Activated T-cell treated with anti-CD3 and anti-CD28 coated beads for 24 hours (primary cell): ENCODE data around the gene CBL.

Experiments
- DNase-seq: peaks from one replicate; pipeline ENCODE4 v3.0.0-alpha.2; 2020; ENCODE audit warnings: low read depth

Gene CBL

DNA sequence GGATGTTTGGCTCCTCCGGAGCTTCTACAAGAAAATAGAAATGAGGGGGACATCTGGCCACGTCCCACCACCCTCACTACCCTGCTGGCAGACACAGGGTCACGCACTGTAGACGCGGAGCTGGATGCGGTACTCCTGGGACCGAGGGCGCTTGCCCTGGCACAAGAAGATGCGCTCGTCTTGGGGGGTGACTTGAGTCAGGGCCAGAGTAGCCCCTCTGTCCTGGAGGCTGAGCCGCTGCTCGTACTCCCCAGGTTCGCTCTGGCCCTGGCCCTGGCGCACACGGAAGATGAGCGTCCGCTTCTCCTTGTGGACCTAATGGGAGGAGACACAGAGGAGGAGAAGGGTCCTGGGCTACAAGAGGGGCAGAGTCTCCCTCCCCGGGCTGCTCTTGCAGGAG is 108.6 kb downstream of the CBL start:
- DNase-seq, result no peak

DNA sequence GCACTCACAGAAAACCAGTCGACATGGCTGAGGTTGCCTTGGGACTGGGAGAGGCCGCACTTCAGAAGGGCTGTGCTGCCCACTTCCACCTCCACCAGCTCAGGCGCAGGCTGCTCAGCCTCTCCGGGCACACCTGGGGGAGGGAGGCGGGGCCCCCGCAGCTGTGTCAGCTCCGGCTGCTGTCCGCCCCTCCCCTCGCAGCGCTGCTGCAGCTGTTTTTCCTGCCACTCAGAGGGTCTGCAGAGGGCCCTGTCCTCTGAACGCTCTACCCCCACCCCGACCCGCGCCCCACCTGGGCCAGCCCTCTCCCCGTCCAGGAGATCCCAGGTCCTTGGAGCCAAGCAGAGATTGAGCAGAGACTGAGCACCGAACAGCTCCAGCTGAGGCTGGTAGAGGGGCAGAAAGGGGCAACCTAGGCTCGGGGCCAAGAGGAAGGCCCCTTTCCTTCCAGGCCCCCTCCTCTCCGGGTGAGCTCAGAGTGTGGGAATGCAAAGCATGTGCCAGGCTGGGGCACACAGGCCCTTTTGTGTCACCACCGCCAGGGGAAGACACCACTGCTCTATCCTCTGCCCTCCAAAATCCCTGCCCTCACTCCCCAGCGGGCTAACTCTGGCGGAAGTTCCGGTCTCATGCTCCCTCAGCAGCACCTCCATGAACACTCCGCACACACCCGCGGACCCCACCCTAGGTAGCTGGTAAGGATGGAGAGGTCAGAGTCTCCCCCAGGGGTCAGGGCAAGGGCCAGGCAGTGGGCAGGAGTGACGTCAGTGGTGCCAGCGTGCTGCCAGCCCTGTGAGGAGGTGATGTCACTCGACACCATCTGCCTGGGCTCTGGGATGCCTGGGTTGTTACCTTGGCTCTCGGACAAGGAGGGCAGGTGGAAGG is 109.2 kb downstream of the CBL start:
- DNase-seq, result no peak

DNA sequence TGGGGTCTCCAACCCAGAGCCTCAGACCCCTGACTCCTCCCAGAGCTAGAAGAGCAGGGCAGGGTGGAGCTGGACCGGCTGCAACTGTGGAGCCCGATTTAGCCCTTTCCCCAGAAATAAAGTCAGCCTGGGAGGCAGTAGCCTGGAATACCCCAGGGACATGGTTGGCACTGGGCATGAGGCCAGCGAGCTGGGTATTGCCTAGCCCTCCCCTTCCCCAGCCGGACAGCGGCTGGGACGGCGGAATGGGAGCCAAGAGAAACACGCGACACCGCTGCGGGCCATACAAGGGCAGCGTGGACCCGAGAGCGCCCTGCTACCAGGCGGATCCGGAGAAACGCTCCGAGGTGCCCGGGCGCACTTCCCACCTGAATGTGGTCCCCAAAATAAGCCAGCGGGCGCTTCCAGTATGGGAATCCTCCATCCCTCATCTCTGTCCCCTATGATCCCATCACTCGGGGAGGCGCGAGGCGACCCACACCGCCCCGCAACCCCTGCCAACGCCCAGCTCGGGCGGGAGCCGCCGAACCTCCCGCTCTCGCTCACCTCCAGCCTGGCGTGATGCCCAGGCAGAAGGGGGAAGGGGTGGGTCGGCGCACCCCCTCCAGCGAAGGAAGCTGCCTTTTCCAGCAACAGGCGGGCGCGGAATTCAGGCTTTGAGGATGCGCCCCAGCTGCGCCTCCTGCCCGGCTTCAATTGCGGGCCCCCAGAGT is 110.0 kb downstream of the CBL start:
- no peak for DNase-seq

DNA sequence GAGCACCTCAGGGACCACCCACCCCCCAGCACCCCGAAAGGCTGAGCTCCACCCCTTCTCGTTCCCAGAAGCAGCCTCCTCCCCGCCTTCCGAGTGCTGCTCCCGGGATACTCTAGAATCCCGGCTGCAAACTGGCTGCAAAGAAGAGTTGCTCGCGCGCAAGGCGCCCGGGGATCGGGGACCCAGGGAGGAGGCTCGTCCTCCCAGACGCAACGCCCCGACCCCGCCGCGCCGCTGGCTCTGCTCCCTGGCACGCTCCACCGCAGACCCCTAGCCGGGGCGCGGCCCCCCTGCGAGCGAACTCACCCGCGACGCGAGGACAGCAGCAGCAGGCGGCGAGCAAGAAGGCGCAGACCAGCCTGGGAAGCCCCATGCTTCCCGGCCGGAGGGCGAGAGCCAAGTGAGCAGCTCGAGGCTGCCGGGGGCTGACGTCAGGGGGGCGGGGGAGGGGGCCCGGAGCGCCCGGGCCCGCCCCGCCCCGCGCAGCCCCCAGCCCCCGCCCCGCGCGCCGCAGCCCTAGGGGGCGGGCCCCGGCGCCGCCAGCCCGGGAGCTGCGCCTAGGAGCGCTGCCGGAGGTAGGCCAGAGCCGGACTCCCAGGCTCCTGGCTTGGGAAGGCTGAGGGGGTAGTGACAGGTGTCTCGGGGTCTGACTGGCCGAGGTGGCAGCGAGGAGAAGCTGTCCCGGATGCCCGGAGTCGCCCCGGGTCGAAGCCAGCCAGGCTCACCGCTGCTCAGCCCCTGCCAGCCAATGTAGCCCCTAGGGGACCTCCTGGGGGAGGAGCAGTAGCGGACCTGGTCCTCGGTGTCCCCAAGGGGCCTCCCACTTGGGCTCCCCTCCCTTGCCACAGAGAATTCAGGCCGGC is 110.8 kb downstream of the CBL start, which contains the start of gene MCAM:
MCAM (minus strand) TSS at position 402 of the 863 bp plus-strand sequence; CDS start at position 373, 29 bp downstream.
- DNase-seq, result no peak

DNA sequence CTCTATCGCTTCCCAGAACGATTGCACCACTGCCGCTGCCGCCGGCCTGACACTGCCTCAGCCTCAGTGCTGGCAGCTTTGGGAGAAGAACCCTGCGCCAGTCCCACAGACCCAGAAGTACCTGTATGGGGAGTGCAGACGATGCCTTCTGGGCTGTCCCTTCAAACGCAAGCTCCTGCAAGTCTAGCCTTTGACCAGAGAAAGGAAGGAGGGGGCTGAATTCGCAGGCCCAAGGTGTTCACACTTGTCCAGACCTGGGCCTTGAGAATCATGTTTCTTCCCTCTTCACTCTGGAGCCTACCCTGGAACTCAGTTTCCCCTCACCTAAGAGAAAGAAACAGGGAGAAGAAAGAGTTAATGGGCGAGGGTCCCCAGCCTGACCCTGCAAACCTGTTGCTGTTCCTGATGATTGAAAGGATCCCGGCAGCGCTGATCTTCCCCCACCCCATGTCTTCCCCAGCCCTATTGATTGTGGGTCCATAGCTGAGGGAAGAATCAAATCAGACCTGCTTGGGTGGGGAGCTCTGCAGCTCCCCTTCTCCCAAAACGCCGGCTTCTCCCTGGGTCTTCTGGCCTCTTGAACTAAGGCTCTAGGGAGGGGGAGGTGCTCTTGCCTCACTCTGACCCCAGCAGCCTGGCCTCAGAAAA is 111.6 kb downstream of the CBL start:
- no peak for DNase-seq

DNA sequence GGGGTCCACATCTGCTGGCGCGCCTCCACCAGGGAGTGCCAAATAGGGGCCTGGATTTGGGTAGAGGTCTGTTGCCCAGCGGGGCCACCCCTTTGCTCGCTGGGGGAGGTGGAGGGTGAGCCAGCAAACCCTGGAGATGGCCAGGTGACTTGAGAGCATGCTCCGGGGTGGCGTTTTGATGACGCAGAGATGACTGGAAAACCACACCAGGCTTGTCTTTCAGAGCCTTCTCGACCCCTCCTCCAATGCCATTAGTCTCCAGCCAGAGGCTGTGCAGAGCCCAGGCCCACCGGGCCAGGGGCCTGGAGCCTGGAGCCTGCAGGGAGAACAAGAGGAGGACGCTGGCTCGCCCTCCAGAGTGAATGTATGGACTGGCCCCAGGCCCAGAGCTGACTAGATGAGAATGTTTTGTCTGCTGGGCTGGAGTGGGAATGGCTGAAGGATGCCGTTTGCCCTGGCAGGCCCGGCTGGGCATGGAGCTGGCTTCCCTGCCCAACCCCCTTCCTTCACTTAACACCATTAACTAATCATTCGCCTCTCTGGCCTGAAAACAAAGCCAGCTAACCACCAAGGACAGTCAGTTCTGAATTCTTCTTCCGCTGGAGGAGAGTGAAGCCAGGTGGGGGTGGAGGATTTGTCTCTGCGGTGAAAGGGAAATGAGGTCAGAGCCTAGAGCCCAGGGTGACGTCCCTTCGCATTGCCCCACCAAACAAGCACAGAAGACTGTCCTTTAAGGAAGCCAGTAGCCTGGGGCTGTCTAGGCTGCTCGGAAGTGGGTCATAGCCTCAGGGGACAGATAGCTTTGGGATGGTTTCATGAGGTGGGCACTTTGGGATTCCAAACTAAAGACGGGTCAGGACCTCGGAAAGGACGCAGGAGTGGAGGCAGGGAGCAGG is 112.3 kb downstream of the CBL start:
- DNase-seq, result no peak

DNA sequence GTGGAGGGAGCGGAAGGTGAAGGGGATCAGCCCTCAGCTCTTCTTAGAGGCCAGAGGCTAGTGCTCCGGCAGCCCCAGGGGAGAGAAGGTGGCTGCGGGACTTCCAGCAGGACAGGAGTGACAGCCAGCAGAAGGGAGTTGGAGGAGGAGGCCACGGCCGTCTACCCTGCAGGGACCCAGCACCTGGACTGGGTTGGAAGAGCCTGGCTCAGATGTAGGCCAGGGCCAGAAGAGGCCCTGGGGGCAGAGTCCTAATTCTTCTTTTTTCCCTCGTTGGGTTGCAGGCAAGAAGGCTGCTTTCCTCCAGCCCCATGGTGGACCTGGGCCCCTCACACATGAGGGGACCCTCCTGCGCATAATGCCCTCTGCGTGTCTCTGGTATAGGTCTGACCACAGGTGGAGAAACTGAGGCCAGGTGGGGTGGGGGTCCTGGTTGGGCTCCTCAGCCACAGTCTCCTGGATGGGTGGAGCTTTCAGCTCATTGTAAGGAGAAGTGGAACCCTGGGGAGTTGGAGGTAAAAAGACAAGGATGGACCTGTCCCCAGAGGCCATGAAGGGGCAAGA is 113.1 kb downstream of the CBL start:
- no peak for DNase-seq

DNA sequence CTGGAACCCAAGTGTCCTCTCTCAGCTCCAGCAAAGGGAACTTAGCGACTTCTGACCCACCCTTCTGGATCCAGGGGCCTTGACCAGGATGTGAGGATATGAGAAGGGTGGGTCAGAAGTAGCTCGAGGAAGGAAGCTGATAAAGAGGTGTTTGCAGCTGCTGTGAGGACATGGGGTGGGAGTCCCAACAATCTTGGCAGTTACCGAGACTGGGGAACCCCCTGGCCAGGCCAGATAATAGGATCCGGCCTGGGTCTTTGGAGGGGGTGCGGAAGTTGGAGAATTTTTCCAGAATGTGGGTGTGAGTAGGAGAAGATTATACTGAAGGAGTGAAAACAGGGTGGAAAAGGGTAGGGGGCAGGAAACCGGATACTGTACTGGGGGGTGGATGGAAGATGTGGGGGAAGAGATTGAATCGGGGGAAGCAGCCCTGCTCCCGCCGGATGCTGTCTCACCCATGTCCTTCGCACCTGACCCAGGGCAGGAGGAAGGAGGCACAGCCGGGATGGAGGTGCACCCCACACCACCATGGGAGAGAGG is 113.6 kb downstream of the CBL start:
- no peak for DNase-seq

DNA sequence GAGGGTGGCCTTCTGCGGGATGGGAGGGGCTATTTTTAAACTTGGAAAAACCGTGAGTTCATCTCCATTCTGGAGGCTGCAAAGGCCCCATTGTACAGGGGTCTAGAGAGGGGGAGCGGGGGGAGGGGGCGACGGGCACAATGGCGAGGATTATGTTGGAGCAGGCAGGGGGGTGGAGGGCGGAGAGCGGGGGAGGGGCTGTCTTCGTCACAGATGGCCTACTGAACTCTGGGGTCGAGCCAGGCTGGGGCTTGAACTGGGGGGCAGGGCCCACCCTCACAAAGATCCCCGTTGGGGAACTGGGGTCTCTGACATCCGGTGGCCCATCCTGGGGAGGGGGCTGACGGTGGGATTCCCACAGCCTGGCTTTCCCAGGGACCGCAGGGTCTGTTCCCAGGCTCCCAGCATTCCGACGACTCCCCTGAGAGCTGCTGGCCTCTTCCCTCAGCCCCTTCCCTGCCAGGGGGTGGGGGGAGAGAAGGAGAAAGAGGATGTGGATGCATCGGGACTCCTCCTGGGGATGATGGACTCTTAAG is 114.2 kb downstream of the CBL start:
- DNase-seq, result no peak

DNA sequence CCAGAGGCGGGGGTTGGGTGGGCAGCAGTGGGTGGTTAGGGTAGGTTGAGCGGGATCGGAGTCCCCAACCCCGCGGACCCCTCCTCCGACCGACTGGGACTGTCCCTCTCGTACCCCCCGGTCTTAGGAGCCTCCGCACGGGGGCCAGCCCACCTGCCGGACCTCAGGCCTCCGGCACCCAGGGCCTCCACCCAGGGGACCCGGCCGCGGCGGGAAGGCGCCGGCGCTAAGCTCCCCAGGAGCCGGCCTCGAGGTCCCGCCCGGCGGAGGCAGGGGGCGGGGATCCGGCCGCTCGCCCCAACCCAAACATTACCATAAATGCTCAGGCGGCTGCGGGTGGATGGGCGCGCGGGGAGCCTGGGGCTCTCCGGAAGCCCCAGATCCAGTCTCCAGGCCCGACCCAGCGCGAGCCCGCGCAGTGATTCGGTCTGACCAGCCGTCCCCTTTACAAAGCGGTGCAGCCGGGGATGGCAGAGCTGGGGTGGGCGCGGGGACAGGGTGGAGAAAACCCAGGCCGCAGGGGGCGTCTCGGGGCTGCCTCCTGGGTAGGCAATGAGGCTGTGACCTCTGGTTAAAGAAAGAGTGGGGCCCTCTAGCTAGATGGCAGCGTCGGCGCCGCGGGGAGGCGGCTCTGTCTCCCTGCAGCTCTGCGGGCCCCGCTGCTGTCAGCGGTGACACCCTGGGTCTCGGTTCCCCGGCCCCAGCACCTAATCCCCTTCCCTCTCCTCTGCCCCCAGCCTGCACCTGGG is 114.8 kb downstream of the CBL start:
- peak; percentile 30 for DNase-seq

DNA sequence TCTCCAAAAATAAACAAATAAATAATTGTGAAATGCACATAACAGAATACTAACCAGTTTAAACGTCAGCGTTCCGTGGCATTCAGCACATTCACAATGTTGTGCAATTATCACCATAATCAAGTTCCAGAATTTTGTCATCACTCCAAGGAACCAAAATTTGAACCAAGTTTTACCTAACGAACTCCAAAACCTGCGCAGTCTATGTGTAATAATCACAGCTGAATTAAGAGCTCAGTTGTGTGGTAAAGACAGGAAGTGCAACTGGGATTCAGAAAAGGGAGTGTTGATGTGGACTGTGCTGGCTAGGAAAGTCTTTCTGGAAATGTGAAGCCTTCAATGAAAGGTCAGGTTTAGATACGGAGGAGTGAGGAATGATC is 116.2 kb downstream of the CBL start:
- no peak for DNase-seq

DNA sequence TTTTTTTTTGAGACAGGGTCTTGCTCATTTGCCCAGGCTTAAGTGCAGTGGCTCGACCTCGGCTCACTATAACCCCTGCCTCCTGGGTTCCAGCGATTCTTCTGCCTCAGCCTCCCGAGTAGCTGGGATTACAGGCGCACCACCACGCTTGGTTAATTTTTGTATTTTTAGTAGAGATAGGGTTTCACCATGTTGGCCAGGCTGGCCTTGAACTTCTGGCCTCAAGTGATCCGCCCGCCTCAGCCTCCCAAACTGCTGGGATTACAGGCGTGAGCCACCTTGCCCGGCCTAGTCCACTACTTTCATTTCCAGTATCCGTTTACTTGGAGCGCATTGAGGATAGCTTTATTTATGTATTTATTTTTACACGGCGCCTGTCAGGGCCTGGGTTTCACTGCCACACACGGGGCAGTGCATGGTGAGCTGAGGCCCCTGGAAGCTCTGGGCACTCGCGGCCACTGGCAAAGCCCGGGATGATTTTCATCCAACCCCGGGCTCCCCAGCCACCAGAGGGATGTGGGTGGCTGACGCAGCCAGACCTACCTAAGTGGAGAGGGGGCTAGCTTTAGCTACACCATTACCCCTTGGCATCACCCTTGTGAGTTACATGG is 116.9 kb downstream of the CBL start:
- DNase-seq, result no peak

DNA sequence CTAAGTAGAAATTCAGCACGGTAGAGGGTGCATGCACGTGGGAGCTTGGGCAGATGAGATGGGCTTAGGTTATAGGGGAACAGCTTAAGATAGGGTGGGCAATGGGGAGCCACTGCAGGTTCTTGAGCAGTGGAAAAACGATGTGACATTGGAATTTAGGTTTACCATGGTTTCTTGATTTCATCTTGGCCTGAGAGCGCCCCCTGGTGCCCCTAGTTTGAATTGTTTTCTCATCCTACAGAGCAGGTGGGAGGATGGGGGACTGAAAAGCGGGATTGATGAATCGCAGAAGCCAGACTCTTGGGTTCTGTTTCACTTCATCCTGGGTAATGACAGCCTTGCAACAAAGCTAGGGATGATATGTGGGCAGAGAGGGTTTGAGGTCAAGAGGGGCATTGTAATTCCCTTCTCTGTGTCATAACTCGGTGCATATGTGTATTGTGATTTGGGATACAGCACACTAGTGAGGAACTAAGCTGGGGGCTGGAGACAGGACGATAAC is 117.4 kb downstream of the CBL start:
- peak; percentile 64 for DNase-seq

DNA sequence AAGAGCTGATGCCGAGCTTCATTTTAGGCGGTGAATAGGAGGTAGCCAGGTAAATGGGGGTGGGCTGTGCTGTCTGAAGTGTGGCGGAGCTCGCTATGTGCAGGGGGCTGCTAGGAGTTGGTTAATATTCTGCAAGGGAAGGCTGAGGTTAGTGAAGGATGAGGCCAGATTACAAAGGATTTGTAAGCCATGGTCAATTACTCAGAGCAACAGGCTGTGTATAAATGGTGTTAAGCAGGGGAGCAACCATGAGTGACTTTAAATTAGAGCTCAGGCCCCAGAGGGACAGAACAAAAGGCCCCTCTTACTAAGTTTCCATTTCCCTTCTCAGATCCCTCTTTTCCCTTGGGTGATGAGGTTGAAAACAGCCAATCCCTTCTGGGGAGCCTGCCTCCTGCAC is 118.0 kb downstream of the CBL start:
- no peak for DNase-seq

DNA sequence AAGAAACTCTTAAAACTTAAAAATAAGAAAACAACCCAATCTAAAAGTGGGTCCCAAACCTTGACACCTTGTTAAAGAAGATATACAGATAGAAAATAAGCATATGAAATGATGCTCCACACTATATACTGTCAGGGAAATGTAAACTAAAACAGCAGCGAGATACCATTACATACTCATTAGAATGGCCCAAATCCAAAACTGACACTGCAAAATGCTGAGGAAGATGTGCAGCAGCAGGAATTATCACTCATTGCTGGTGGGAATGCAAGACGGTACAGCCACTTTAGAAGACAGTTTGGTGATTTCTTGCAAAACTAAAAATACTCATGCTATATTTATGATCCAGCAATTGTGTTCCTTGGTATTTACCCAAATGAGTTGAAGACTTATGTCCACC is 123.2 kb downstream of the CBL start:
- no peak for DNase-seq

DNA sequence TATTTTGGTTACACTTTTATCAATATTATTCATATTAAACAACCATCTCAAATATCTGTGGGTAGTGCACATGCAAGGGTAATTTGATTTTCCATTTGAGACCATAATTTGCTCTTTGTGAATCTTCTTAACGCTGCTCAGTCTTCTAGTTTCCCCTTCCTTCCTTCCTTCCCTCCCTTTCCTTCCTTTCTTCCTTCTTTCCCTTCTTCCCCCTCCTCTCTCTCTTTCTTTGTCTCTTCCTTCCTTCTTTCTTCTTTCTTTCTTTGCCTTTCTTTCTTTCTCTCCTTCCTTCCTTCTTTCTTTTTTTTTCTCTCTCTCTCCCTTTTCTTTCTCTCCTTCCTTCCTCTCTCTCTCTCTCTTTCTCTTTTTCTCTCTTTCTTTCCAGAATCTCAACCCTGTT is 124.1 kb downstream of the CBL start:
- no peak for DNase-seq

DNA sequence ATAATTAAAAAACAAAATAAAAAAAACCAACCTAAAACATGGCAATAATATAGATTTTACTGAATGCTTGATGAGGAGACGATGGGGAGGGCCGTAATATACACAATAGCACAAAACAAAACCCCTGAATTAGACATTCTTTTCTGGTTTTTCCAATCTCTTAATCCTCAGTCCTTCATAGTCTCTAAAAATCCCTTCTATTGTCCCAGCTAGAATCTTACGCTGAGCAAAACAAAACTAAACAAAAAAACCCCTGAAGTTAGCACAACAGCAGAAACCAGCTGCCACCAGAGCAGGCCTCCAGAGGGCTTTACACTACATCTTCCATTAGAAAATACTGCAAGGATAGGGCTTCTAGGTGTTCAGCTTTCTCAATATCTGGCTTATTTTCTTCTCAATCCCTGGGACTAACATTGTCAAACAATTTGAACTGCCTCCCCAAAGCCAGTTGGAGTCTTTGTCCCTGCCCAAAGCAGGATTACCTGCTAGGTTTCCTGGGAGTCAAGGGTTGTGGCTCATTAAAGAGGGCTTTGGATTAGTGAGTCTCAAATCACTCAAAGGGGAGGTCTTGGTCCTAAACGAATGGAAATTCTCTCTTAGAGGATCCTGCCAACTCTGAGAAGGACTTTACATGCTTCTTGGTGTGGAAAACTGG is 126.1 kb downstream of the CBL start:
- DNase-seq, result no peak
